ENCODE measurements around the gene FBXL17.

DNA sequence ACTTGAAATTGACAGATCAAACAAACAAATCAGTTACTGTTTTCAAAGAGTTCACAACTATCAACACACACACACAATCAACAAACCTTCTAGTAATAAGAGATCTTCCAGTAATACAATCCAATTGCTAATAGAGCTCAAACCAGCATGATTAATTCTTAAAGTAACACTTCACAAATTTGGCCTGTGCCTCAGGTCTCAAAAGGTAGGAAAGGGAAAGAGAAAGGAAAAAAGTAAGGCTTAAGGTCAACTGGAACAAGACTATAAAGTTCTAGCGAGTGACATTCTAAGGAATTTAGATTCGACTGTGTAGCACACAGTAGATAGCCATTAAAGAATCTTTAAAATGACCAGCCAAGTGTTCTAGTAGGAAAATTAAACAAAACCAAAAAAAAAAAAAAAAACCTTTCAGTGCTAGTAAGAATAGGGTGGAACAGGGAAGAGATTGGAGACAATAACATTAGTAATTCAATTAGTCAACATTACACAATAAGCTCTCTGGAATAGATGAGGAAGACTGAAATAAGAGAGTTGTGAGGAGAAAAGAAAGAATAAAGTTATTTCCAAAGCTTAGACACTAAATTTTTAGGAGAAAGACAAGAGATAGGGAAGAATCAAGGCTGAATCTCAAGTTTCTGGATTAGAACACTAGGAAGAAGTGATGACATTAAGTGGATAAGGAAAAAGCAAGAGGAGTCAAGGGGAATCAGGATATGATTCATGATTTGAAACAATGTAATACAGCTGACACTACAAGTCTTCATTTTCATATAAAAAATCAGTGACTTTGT, 86.1 kb downstream of the FBXL17 start:
- TF ChIP-seq, protein P1, sequence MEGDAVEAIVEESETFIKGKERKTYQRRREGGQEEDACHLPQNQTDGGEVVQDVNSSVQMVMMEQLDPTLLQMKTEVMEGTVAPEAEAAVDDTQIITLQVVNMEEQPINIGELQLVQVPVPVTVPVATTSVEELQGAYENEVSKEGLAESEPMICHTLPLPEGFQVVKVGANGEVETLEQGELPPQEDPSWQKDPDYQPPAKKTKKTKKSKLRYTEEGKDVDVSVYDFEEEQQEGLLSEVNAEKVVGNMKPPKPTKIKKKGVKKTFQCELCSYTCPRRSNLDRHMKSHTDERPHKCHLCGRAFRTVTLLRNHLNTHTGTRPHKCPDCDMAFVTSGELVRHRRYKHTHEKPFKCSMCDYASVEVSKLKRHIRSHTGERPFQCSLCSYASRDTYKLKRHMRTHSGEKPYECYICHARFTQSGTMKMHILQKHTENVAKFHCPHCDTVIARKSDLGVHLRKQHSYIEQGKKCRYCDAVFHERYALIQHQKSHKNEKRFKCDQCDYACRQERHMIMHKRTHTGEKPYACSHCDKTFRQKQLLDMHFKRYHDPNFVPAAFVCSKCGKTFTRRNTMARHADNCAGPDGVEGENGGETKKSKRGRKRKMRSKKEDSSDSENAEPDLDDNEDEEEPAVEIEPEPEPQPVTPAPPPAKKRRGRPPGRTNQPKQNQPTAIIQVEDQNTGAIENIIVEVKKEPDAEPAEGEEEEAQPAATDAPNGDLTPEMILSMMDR (IDR thresholded peaks at IDR 0.05; ENCODE audit: insufficient read depth, low read depth, low read length): no peak
- TF ChIP-seq EZH2 (IDR thresholded peaks at IDR 0.05; ENCODE audit: insufficient read depth, low read length): no peak
